AG04449 (cell line): Measurements from ENCODE around the gene BTBD6.
"Not testable (repeated sequence)": the region's sequence is repeated elsewhere in the genome, so short reads cannot be mapped to it uniquely, and the experiment has no call there.

Experiments
- CTCF ChIA-PET: fragments of 350-600 bp; formaldehyde crosslinking; extraction: SDS; loops from one replicate; lab custom pipeline; 2021; ENCODE audit warnings: antibody characterized with exemption; lab: Yijun Ruan, JAX
- POLR2A ChIA-PET: fragments of 400-600, 350-600 bp; formaldehyde crosslinking; extraction: SDS; loops from one replicate; lab custom pipeline; 2020; ENCODE audit warnings: antibody characterized with exemption, inconsistent platforms; lab: Yijun Ruan, JAX
- DNase-seq: peaks from one replicate; pipeline ENCODE4 v3.0.0-alpha.2; 2010; ENCODE audit warnings: low read depth, low spot score
- H3K4me3 ChIP-seq: 2 replicates; pipeline ENCODE4 v1.5.1; 2011; ENCODE audit warnings: low read depth, mild to moderate bottlenecking, control low read depth, low read length
- TF ChIP-seq, protein P1 (sequence below): IDR thresholded peaks from one replicate; pipeline ENCODE4 v1.5.1; 2011; ENCODE audit warnings: mild to moderate bottlenecking, moderate library complexity, low read length, control low read depth, inconsistent platforms; ENCODE audit not compliant: insufficient read depth; ENCODE audit errors: missing control alignments

The BTBD6 gene

DNA sequence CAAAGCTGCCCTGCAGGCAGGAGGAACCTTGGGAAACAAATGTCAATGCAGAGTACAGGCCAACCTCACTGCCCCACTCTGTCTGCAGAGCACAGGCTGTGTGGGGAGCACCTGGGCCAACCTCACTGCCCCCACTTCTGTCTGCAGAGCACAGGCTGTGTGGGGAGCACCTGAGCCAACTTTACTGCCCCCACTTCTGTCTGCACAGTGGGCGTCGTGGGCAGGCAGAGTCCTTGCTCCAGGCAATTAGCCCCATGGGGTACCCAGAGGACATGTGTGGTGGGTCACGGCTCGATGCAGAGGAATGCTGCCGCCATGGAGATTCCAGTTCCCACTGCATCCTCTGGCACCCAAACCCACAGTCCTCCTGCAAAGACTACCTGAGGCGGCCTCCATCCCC lies 26.3 kb downstream of the BTBD6 start:
- no peak for DNase-seq
- ChIA-PET CTCF (interaction anchor here (0.9 to 1.1 kb wide), 2 partner anchors 184 to 186 kb away, joined by 3 to 4 read pairs; no protein-coding TSS in a partner anchor), POLR2A (no interaction called here)
- TF ChIP-seq, protein P1, sequence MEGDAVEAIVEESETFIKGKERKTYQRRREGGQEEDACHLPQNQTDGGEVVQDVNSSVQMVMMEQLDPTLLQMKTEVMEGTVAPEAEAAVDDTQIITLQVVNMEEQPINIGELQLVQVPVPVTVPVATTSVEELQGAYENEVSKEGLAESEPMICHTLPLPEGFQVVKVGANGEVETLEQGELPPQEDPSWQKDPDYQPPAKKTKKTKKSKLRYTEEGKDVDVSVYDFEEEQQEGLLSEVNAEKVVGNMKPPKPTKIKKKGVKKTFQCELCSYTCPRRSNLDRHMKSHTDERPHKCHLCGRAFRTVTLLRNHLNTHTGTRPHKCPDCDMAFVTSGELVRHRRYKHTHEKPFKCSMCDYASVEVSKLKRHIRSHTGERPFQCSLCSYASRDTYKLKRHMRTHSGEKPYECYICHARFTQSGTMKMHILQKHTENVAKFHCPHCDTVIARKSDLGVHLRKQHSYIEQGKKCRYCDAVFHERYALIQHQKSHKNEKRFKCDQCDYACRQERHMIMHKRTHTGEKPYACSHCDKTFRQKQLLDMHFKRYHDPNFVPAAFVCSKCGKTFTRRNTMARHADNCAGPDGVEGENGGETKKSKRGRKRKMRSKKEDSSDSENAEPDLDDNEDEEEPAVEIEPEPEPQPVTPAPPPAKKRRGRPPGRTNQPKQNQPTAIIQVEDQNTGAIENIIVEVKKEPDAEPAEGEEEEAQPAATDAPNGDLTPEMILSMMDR, result no peak
- H3K4me3 ChIP-seq, result no peak overlapping the region

DNA sequence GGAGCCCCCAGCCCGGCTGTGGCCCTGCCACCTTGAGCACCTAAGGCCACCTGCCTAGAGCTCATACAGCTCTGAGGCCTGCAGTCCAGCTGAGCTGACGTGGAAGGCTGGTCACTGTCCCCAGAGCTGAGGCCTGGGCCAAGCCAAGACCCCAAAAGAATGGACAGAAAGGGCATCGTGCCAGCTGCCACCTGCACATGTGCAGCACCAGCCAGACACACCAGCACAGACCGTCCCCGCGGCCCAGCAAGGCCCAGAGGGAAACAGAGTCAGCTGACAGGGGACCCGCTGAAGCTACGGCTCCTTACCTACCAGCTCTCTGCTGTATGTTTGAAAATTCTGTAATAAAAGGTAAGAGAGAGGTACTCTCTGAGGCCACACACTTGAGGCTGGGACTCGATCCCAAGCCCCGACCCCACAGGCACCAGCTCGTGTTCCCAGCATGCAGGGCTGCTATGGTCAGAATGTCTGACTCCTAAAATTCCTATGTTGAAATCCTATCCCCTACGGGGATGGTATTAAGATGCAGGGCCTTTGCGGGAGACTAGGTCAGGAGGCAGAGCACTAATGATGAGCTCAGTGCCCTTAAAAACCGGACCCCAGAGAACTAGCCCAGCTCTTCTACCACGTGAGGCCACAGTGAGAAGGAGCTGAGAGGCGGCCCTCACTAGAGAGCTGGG lies 27.1 kb downstream of the BTBD6 start:
- ChIA-PET CTCF (interaction anchor here (0.9 to 1.3 kb wide), 3 partner anchors 17 to 186 kb away, joined by 3 to 4 read pairs (median 4); no protein-coding TSS in a partner anchor), POLR2A (no interaction called here)
- DNase-seq, result peak; percentile 37
- TF ChIP-seq, protein P1, result no peak
- no peak overlapping the region for H3K4me3 ChIP-seq

GRCh38 chr14:105277448-105277847 lies 29.1 kb downstream of the BTBD6 start:
- POLR2A ChIA-PET, H3K4me3 ChIP-seq, DNase-seq: not testable (repeated sequence)
- CTCF ChIA-PET, result interaction anchor here (1.5 kb wide), 1 partner anchor 187 kb away, joined by 7 read pairs; no protein-coding TSS in a partner anchor

- no peak overlapping the region for H3K4me3 ChIP-seq
- ChIA-PET POLR2A (no interaction called here), CTCF (interaction anchor here (1.0 to 1.8 kb wide), 5 partner anchors 11 to 189 kb away, joined by 3 to 6 read pairs (median 3); partner anchors contain the start of gene BRF1)
- DNase-seq, result no peak
- TF ChIP-seq, protein P1, result no peak
Observed at GRCh38 chr14:105279642-105280361, 31.5 kb downstream of the BTBD6 start.

GRCh38 chr14:105280525-105280924 lies 32.2 kb downstream of the BTBD6 start:
- ChIA-PET POLR2A (no interaction called here), CTCF (interaction anchor here (1.0 to 1.8 kb wide), 2 partner anchors 12 to 190 kb away, joined by 3 to 6 read pairs; no protein-coding TSS in a partner anchor)
- H3K4me3 ChIP-seq, result no peak overlapping the region
- no peak for DNase-seq
- TF ChIP-seq, protein P1, result no peak

DNA sequence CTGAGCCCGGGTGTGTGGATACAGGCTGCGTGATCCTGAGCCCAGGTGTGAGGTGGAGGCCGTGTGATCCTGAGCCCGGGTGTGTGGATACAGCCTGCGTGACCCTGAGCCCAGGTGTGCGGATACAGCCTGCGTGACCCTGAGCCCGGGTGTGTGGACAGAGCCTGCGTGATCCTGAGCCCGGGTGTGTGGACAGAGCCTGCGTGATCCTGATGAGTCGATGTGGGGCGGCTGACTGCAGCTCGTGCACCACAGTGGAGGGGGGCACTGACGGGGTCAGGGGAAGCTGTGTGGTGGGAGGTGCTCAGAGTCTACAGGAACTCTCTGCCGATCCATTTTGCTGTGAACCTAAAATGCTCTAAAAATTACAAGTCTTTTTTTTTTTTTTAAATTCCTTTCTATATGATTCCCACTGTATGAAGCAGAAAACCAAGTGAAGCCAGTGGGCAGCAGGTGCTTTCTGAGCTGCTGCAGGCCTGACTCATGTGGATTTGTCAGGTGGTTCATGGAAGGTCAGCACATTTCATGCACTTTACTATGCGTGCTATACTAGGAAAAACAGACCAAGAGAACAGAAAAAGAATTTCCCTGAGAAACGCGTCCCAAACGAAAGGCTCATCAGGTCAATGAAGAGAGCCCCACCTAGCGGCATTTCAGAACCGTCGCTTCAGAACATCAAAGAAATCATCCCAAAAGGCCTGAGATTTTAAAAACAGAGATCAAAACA lies 33.2 kb downstream of the BTBD6 start:
- CTCF ChIA-PET, result interaction anchor here (0.9 to 3.3 kb wide), 12 partner anchors 10 to 307 kb away, joined by 3 to 24 read pairs (median 5); no protein-coding TSS in a partner anchor
- DNase-seq, result peak; percentile 23
- H3K4me3 ChIP-seq, result no peak overlapping the region
- TF ChIP-seq, protein P1, result peak; percentile 58
- POLR2A ChIA-PET, result no interaction called here
